PC-3 (cell line): ENCODE results near the gene MRPL28.

Experiments
- EZH2 ChIP-seq: fragments of 300-600 bp; sonication (generic); IDR thresholded peaks from one replicate; pipeline ENCODE4 v1.6.1; 2017; ENCODE audit warnings: antibody characterized with exemption, mild to moderate bottlenecking, low read length; ENCODE audit not compliant: unreplicated experiment
- EZH2phosphoT487 ChIP-seq: fragments of 300-600 bp; sonication (generic); IDR thresholded peaks from 2 replicates; pipeline ENCODE4 v1.6.1; 2018; ENCODE audit warnings: mild to moderate bottlenecking, antibody characterized with exemption, low read length, borderline replicate concordance
- TF ChIP-seq, protein P1 (sequence below): fragments of 300-600 bp; sonication (generic); conservative IDR thresholded peaks from 2 replicates; pipeline ENCODE4 v1.5.1; 2017; ENCODE audit warnings: antibody characterized with exemption, low read depth, mild to moderate bottlenecking, low read length

GRCh38 chr16:410516-411178, 40.3 kb upstream of the MRPL28 start:
- TF ChIP-seq, protein P1, sequence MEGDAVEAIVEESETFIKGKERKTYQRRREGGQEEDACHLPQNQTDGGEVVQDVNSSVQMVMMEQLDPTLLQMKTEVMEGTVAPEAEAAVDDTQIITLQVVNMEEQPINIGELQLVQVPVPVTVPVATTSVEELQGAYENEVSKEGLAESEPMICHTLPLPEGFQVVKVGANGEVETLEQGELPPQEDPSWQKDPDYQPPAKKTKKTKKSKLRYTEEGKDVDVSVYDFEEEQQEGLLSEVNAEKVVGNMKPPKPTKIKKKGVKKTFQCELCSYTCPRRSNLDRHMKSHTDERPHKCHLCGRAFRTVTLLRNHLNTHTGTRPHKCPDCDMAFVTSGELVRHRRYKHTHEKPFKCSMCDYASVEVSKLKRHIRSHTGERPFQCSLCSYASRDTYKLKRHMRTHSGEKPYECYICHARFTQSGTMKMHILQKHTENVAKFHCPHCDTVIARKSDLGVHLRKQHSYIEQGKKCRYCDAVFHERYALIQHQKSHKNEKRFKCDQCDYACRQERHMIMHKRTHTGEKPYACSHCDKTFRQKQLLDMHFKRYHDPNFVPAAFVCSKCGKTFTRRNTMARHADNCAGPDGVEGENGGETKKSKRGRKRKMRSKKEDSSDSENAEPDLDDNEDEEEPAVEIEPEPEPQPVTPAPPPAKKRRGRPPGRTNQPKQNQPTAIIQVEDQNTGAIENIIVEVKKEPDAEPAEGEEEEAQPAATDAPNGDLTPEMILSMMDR = no peak
- TF ChIP-seq EZH2 = no peak
- TF ChIP-seq EZH2phosphoT487 = no peak
